ENCODE measurements around the gene FSHB.

DNA sequence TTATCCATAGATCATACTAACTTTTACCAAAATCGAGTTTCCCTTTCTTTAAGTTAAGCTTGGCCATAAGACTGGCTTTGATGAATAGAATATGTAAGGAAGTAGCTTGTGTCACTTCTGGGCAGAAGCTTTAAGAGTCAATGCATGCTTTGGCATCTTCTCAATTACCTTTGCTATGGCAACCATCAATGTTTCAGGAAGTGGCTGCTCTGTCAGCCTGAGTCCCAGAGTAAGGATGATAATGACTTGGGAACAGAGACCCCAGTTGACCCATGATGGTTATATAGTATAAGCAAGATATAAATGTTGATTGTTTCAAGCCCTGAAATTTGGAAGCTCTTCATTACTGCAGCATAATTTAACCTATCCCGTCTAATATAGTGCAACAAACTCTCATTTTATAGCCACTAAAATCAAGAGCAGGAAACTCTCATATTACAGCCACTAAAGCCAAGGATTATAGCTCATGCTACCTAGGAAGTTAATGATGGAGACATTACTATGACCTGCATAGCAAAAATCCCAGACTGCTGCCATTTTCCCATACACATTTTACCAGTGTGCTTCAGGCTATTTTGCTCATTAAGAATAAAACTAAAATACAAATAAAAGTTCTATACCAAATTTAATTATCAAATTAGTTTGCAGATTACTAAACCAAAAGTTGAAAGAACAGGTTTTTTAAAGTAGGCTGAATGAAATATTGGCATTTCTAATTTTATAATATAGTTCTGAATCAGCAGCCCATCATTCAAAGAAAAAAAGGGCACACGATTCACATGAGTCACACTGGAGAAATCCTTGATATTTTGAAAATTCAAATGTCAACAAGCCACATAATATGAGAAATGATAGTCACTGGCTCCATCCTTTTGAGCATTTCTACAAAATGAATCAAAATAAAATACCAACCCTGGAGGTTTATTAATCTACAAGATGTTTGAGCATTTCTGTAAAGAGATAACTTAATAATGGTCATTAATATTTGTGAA, 23.8 kb downstream of the FSHB start:
- TF ChIP-seq EZH2phosphoT487 (IDR thresholded peaks at IDR 0.05; ENCODE audit: insufficient read depth, low read depth), result no peak
- no peak for TF ChIP-seq EZH2 (IDR thresholded peaks at IDR 0.05; ENCODE audit: insufficient read depth, poor library complexity, severe bottlenecking)

Measured in GM23248 (cell line).